WTC11 (cell line): ENCODE results near the gene PARD3B.

Source experiments
- ATF1 ChIP-seq: sonication (generic); formaldehyde crosslinking; IDR thresholded peaks from 2 replicates; pipeline ENCODE4 v1.8.1; 2023; ENCODE audit warnings: mild to moderate bottlenecking, moderate library complexity, missing genetic modification reagents
- CDX4 ChIP-seq: fragments of 250-450 bp; sonication (Bioruptor Pico); IDR thresholded peaks from 2 replicates; pipeline ENCODE4 v1.9.0; 2021; ENCODE audit warnings: moderate library complexity, mild to moderate bottlenecking, inconsistent platforms, borderline replicate concordance
- CTCF ChIP-seq: fragments of 200-600 bp; IDR thresholded peaks from 2 replicates; pipeline ENCODE4 v1.8.0; 2022; ENCODE audit warnings: antibody characterized with exemption
- E2F5 ChIP-seq: sonication (generic); formaldehyde crosslinking; IDR thresholded peaks from 2 replicates; pipeline ENCODE4 v1.8.1; 2022; ENCODE audit warnings: mild to moderate bottlenecking, moderate library complexity, missing genetic modification reagents
- ETV6 ChIP-seq: sonication (generic); formaldehyde crosslinking; IDR thresholded peaks from 2 replicates; pipeline ENCODE4 v1.8.1; 2022; ENCODE audit warnings: mild to moderate bottlenecking, missing genetic modification reagents
- JUN ChIP-seq: sonication (generic); formaldehyde crosslinking; IDR thresholded peaks from 2 replicates; pipeline ENCODE4 v1.8.0; 2023; ENCODE audit warnings: mild to moderate bottlenecking, missing genetic modification reagents
- NFYB ChIP-seq: sonication (generic); formaldehyde crosslinking; conservative IDR thresholded peaks from 2 replicates; pipeline ENCODE4 v1.8.0; 2022; ENCODE audit warnings: low read depth, missing genetic modification reagents
- NR3C1 ChIP-seq: sonication (generic); formaldehyde crosslinking; conservative IDR thresholded peaks from 2 replicates; pipeline ENCODE4 v1.8.1; 2023; ENCODE audit warnings: low read depth, mild to moderate bottlenecking, missing genetic modification reagents
- TEAD4 ChIP-seq: sonication (generic); formaldehyde crosslinking; IDR thresholded peaks from 2 replicates; pipeline ENCODE4 v1.8.0; 2022; ENCODE audit warnings: mild to moderate bottlenecking, missing genetic modification reagents
- TP53 ChIP-seq: sonication (generic); formaldehyde crosslinking; IDR thresholded peaks from 2 replicates; pipeline ENCODE4 v1.8.1; 2023; ENCODE audit warnings: mild to moderate bottlenecking, missing genetic modification reagents
- USF2 ChIP-seq: sonication (generic); formaldehyde crosslinking; IDR thresholded peaks from 2 replicates; pipeline ENCODE4 v1.8.1; 2023; ENCODE audit warnings: mild to moderate bottlenecking, missing genetic modification reagents, moderate library complexity
- ZNF512 ChIP-seq: sonication (generic); formaldehyde crosslinking; IDR thresholded peaks from 2 replicates; pipeline ENCODE4 v1.8.1; 2022; ENCODE audit warnings: missing genetic modification reagents, borderline replicate concordance

- no peak for TF ChIP-seq CTCF
- TF ChIP-seq ZNF512 (CRISPR knock-in tag) = no peak
- no peak for TF ChIP-seq NR3C1 (CRISPR knock-in tag)
- TF ChIP-seq TEAD4 (CRISPR knock-in tag) = no peak
- no peak for TF ChIP-seq CDX4
- no peak for TF ChIP-seq TP53 (CRISPR knock-in tag)
- TF ChIP-seq ATF1 (CRISPR knock-in tag) = no peak
- no peak for TF ChIP-seq JUN (CRISPR knock-in tag)
- TF ChIP-seq NFYB (CRISPR knock-in tag) = no peak
- no peak for TF ChIP-seq E2F5 (CRISPR knock-in tag)
- TF ChIP-seq USF2 (CRISPR knock-in tag) = no peak
- no peak for TF ChIP-seq ETV6 (CRISPR knock-in tag)
Observed at GRCh38 chr2:204972161-204972560, 426.9 kb downstream of the PARD3B start.
